Measurements from ENCODE around the gene CSRP1.
"Not testable (repeated sequence)": the region's sequence is repeated elsewhere in the genome, so short reads cannot be mapped to it uniquely, and the experiment has no call there.

The CSRP1 gene

DNA sequence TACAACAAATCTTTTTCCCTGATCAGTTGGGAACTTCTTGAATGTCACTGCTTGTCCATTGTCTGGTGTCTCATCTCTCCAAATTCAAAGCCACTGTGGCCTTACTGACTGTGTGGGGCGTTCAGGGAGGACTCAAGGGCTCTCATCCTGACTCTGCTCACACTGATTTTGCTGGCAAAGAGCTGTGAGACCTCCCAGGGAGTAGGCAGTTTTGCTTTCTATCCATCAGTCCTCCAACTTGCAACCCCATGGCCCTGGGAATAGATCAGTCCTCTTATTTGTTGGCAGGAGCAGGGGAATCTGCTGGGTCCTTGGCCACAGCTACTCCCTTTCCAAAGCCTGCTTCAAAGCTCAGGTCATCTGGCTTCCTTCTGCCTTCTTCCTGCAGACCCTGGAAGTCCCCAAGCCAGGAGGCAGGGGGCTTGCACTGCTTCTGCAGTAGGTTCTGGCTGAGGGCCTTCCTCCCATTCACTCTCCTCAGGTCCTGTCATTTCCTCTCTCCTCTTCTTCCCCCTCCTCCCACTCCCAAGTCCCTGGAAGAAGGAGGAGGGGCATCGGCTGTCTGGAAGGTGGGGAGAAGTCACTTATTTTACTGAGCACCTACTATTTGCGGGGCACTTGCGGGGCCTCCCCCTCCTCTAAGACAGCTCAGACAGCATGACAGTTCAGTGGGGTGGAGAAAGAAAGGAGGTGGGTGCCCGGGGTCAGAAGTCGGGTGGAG is 31.1 kb upstream of the CSRP1 start:
- no peak for DNase-seq

DNA sequence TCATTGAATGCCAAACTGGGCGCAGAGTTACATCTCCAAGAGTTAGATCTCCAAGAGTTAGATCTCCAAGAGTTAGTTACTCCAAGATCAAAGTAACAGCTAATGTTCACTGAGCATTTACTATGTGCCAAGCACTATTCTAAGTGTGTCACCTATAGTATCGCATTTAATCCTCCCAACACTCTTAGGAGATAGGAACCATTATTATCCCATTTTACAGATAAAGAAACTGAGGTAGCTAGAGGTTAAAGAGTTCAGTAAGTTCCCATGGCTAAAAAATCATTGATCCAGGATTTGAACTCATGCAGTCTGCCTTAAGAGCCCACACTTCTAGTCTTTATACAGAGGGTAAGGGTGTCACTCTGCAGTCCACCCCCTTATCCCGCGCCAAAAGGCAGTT is 30.5 kb upstream of the CSRP1 start:
- no peak for DNase-seq

- no peak for DNase-seq
Observed at GRCh38 chr1:201537028-201537427, 30.1 kb upstream of the CSRP1 start.

GRCh38 chr1:201536558-201536957 is 29.6 kb upstream of the CSRP1 start:
- no peak for DNase-seq

- DNase-seq = no peak
Observed at GRCh38 chr1:201535919-201536245, 29.0 kb upstream of the CSRP1 start.

GRCh38 chr1:201535046-201535918 is 28.4 kb upstream of the CSRP1 start:
- no peak for DNase-seq

GRCh38 chr1:201533836-201534235 is 26.9 kb upstream of the CSRP1 start:
- no peak for DNase-seq

DNA sequence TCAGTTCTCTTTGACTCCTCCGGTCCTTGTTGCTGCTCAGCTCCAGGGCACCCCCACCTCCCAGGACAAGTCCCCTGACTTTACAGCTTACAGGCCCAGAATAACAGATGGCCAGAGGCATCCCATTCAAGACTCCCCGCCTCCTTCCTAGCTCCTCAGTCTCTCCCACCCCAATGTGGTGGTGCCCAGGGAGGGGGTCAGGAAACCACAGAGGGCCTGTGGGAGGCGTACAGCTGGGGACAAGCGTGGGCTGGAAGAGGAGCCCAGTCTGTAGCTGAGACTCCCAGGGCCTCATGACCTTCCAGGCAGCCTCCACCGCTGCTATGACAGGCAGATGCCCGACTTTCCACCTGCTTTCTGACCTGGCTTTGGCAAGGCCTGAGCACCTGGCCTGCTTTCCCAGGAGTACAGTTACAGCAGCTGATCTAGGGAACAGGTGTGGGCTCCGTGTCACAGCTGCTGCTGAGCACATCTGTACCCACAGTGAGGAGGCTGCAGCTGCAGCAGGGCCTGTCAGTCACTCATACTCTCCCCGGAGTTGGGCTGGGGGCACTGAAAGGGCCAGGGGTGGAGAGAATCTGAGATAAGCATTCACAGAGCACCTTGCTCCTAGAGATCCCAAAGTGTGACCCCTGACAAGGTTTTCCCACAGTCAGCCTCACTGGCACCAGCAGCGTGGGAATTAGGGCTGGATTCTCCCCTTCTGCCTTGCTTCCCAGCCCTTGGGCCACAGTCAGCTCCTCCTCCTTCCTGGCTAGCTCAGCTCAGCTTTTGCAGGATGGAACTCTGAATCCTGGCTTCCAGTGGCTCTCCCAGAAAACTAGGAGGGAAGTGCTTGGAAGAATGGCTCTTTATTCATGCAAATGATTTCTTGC is 24.9 kb upstream of the CSRP1 start:
- DNase-seq = no peak

- peak; percentile 92 for DNase-seq
Observed at GRCh38 chr1:201530741-201531531, 24.0 kb upstream of the CSRP1 start.

GRCh38 chr1:201528631-201529252 is 21.8 kb upstream of the CSRP1 start:
- DNase-seq = no peak

DNA sequence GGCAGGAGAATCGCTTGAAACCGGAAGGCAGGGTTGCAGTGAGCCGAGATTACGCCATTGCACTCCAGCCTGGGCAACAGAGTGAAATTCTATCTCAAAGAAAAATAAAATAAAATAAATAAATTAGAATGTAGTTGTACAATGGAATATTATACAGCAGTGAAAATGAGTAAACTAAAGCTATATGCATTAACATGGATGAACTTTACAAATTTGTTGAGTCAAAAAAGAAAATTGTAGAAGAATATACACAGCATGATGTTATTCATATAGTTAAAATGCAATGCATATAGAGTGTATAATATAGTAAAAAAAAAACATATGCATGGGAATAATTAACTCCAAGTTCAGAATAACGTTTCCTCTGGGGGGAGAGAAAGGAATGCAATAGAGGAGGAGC is 21.0 kb upstream of the CSRP1 start:
- no peak for DNase-seq

DNA sequence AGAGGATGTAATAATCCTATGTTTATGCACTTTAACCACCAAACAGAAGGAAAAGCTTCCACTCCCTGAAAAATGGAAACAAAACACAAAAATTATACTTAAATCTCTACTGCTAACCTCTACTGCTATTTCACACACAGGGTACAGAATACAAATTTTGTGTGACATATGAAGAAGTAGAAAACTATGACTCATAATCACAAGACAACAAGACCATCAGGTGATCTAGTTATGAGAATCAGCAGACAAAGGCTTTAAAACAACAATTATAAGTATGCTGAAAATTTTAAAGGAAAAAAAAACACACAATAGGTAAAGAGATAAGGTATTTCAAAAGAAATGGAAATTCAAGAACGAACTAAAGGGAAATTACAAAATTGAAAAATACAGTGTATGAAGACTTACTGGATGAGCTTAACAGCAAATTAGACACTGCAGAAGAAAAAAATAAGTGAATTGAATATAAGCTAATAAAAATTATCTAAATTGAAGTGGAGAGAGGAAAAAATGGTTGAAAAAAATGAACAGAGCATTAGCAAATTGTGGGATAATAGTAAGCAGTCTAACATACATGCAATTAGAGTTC is 18.4 kb upstream of the CSRP1 start:
- DNase-seq = no peak

DNA sequence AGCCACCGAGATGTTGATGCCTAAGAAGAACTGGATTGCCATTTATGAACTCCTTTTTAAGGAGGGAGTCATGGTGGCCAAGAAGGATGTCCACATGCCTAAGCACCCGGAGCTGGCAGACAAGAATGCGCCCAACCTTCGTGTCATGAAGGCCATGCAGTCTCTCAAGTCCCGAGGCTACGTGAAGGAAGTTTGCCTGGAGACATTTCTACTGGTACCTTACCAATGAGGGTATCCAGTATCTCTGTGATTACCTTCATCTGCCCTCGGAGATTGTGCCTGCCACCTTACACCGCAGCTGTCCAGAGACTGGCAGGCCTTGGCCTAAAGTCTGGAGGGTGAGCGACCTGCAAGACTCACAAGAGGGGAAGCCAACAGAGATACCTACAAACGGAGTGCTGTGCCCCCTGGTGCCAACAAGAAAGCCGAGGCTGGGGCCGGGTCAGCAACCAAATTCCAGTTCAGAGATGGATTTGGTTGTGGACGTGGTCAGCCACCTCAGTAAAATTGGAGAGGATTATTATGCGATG is 13.2 kb upstream of the CSRP1 start:
- DNase-seq = not testable (repeated sequence)

- no peak for DNase-seq
Observed at GRCh38 chr1:201518071-201518470, 11.1 kb upstream of the CSRP1 start.

DNA sequence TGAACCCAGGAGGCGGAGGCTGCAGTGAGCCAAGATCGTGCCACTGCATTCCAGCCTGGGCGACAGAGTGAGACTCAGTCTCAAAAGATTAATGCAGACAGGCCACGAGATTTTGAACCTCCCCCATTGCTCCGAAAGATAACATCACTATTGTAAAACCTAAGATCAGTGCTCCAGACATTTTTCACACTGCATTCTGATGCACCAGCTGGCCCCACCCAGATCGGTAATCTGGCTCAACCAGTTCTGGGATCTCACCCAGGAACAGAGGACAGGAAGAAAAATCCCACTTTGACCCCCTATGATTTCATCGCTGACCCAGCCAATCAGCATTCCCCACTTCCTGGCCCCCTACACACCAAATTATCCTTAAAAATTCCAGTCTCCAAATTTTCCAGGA is 10.7 kb upstream of the CSRP1 start:
- DNase-seq = no peak

DNA sequence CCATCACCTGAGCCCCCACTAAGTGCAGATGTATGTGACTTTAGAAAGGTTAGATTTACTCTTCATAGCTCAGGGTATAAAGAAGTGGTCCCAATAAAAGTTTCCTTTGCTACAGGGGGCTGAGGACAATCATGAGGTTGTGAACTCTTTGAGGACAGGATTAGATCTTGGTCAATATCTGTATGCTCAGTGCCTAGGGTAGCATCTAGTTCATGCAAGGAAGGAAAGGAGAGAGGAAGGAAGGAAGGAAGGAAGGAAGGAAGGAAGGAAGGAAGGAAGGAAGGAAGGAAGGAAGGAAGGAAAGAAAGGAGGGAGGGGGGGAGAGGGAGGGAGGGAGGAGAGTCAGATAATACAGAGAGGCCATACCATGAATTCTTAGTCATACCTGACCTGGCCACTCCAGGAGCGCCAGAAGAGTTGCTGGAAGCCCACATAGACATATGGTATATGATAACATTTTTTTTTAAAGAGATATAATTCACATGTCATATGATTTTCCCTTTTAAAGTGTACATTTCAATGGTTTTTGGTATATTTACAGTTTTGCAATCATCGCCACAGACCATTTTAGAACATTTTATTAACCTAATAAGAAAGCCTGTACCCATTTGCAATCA is 9.7 kb upstream of the CSRP1 start:
- DNase-seq = no peak

- no peak for DNase-seq
Observed at GRCh38 chr1:201515895-201516294, 9.0 kb upstream of the CSRP1 start.

- no peak for DNase-seq
Observed at GRCh38 chr1:201515062-201515750, 8.3 kb upstream of the CSRP1 start.

- no peak for DNase-seq
Observed at GRCh38 chr1:201514466-201514865, 7.5 kb upstream of the CSRP1 start.

GRCh38 chr1:201513498-201514243 is 6.7 kb upstream of the CSRP1 start:
- peak; percentile 32 for DNase-seq

All from midbrain (tissue), 1 donor.